ENCODE results near the gene KIF12. TPM values are rescaled to one million over a fixed set of nuclear protein-coding genes. Genes with fewer than 3 reads are reported as not detected.

KIF12 gene
- total RNA-seq: not detected in 2 replicates

GRCh38 chr9:114098936-114099668 is at the start of gene KIF12:
TSS of gene KIF12 (minus strand) at chr9:114099292. CDS start at chr9:114099276, 16 bp downstream.

GRCh38 chr9:114078021-114078780 is 20.9 kb downstream of the KIF12 start, which contains the start of gene AMBP:
TSS of gene AMBP (minus strand) at chr9:114078300. CDS start at chr9:114078209, 91 bp downstream.

Other genes starting within 250 kb of the KIF12 start
- 5.0 and 5.5 TPM in 2 replicates for gene ZNF618, start 223.0 kb downstream of the KIF12 start, total RNA-seq
- gene AMBP, start 21.0 kb downstream of the KIF12 start, total RNA-seq: 1.5 TPM in 1 of 2 replicates, not detected in the other
- 5.9 and 8.8 TPM in 2 replicates for gene COL27A1, start 56.2 kb upstream of the KIF12 start, total RNA-seq
- not detected in 2 replicates for gene ORM1, start 223.8 kb upstream of the KIF12 start, total RNA-seq
- gene ORM2, start 230.6 kb upstream of the KIF12 start, total RNA-seq: not detected in 2 replicates

All from pericardium fibroblast (primary cell).